Ishikawa (cell line): ENCODE data around the gene SNAPC2.

Source experiments
- EGR1 ChIP-seq: IDR thresholded peaks from 2 replicates; pipeline ENCODE4 v1.6.1; 2012
- FOXM1 ChIP-seq: IDR thresholded peaks from 2 replicates; pipeline ENCODE4 v1.6.1; 2012; ENCODE audit warnings: low read depth, borderline replicate concordance
- TF ChIP-seq, protein P1 (sequence below): IDR thresholded peaks from 2 replicates; pipeline ENCODE4 v1.6.1; 2012

GRCh38 chr19:7910321-7911161 is 9.6 kb upstream of the SNAPC2 start:
- TF ChIP-seq, protein P1, sequence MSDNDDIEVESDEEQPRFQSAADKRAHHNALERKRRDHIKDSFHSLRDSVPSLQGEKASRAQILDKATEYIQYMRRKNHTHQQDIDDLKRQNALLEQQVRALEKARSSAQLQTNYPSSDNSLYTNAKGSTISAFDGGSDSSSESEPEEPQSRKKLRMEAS, result no peak
- TF ChIP-seq EGR1 (no peak), FOXM1 (no peak)
